ENCODE data around the gene PARK7. TPM values are rescaled to one million over a fixed set of nuclear protein-coding genes. Genes with fewer than 3 reads are reported as not detected.

Gene PARK7
- total RNA-seq, 4 donors from 2014 or later = 91.7 to 176 (median 166) TPM

DNA sequence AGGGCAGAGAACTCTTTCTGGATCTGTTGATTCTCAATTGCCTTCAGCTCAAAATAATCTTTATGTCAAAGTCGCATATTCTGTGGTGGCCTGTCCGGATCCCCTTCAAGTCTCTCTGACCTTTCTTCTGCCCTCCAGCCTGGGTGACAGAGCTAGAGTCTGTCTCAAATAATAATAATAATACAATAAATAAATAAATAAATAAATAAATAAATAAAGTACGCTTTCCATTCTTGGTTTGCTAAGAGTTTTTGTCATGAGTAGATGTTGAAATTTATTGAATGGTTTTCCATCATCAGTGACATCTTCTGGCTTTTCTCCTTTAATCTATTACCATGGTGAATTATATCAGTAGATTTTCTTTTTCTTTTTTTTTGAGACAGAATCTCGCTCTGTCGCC lies 33.9 kb downstream of the PARK7 start:
- no peaks in the 10 kb centered on the region for H3K36me3 ChIP-seq
- no peaks in the 10 kb centered on the region for H3K4me1 ChIP-seq
- intact Hi-C loops (cut with DNase I; ENCODE audit: low total_unique reads) = no loop called here
- no peak overlapping the region for H3K27ac ChIP-seq
- H3K9me3 ChIP-seq = no peaks in the 10 kb centered on the region
- no peak overlapping the region for H3K4me3 ChIP-seq
- TF ChIP-seq CTCF (IDR thresholded peaks at IDR 0.05) = no peak
- TF ChIP-seq POLR2A (IDR thresholded peaks at IDR 0.05) = no peak
- no peaks in the 10 kb centered on the region for H3K27me3 ChIP-seq
- DNase-seq = no peak

DNA sequence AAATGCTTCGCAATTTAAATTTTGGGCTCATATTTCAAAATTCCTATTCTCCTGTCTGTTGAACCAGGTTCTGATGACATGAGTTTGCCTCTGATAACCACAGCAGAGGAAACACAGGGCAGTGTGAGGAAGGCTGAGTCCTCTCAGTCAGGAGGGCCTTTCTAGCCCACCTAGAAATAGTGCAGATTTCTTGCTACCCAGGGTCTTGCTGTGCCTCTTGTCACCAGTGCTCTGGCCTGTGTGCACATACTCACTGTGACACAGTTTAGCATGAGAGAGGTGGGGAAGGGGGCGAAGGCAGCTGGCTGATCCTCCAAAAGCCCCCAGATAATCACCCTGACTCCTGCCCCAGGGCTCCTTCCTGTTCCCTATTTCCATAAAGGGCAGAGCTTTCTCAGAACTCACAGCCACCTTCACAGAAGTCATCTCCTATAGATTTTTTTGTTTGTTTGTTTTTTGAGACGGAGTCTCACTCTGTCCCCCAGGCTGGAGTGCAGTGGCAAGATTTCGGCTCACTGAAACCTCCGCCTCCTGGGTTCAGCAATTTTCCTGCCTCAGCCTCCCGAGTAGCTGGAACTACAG lies 40.9 kb downstream of the PARK7 start:
- Histone ChIP-seq H3K27ac (peak overlapping the region; percentile 37 to 64), H3K27me3 (no peaks in the 10 kb centered on the region), H3K4me1 (peaks cover 6% of the 10 kb centered on the region in 2 donors), H3K36me3 (no peaks in the 10 kb centered on the region), H3K4me3 (no peak overlapping the region), H3K9me3 (no peaks in the 10 kb centered on the region)
- intact Hi-C loops (cut with DNase I; ENCODE audit: low total_unique reads) = no loop called here
- TF ChIP-seq POLR2A (IDR thresholded peaks at IDR 0.05) = no peak
- TF ChIP-seq CTCF (IDR thresholded peaks at IDR 0.05) = no peak
- no peak for DNase-seq

DNA sequence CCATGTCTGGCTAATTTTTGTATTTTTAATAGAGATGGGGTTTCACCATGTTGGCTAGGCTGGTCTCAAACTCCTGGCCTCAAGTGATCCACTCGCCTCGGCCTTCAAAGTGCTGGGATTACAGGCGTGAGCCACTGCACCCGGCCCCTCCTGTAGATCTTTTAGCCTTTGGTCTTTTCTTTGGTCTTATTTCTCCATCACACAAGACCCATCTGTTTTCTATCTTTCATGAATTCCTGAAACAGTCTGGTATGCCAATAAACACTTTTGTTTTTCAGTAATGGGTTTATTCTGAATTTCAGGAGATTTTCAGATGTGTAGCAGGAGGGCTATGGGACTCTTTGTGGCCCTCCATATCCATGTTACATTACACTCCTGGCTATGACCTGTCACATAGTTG lies 41.4 kb downstream of the PARK7 start:
- TF ChIP-seq POLR2A (IDR thresholded peaks at IDR 0.05) (no peak), CTCF (IDR thresholded peaks at IDR 0.05) (no peak)
- intact Hi-C loops (cut with DNase I; ENCODE audit: low total_unique reads) = no loop called here
- no peak overlapping the region for H3K4me3 ChIP-seq
- no peaks in the 10 kb centered on the region for H3K9me3 ChIP-seq
- no peaks in the 10 kb centered on the region for H3K27me3 ChIP-seq
- H3K4me1 ChIP-seq = peaks cover 6% of the 10 kb centered on the region in 2 donors
- no peaks in the 10 kb centered on the region for H3K36me3 ChIP-seq
- H3K27ac ChIP-seq = peak overlapping the region; percentile 37 to 64
- no peak for DNase-seq

DNA sequence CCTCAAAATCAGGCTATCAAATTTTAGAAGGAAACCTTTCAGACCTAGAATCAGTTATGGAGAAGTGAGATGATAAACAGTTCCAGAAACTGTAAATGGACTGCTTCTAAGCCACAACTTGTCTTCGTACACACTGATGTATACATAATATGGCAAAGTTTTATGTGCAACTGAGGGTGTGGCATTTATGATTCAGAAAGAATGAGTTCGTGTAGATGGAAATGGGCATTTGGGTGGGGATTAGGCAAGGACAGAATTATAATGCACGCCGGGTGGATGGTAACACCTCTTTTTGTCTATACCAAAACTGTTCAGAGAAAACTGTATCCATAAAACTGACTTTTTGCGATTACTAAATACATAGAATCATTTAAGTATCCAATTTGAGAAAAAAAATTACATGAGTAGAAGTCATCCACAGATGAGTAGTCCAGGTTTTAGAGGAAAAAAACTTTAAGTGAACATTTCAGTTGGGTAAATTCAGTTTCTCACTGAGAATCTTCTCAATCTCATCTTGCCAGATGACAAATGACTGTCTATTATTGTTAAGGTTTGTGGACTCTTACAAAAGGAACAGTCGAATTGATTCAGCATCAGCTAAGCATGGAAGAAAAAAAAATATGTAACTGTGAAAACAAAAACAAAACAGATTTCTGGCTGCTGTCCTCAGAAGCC lies 42.1 kb downstream of the PARK7 start:
- Histone ChIP-seq H3K27me3 (no peaks in the 10 kb centered on the region), H3K4me1 (peaks cover 6% of the 10 kb centered on the region in 2 donors), H3K4me3 (no peak overlapping the region), H3K27ac (peak overlapping the region; percentile 78 to 79), H3K36me3 (no peaks in the 10 kb centered on the region), H3K9me3 (no peaks in the 10 kb centered on the region)
- TF ChIP-seq CTCF (IDR thresholded peaks at IDR 0.05) (no peak), POLR2A (IDR thresholded peaks at IDR 0.05) (no peak)
- no peak for DNase-seq
- intact Hi-C loops (cut with DNase I; ENCODE audit: low total_unique reads) = no loop called here

- TF ChIP-seq CTCF (IDR thresholded peaks at IDR 0.05) (no peak), POLR2A (IDR thresholded peaks at IDR 0.05) (no peak)
- intact Hi-C loops (cut with DNase I; ENCODE audit: low total_unique reads) = no loop called here
- no peaks in the 10 kb centered on the region for H3K9me3 ChIP-seq
- peaks cover 6% of the 10 kb centered on the region in 2 donors for H3K4me1 ChIP-seq
- DNase-seq = no peak
- H3K36me3 ChIP-seq = no peaks in the 10 kb centered on the region
- peak overlapping the region; percentile 78 to 79 for H3K27ac ChIP-seq
- H3K4me3 ChIP-seq = no peak overlapping the region
- no peaks in the 10 kb centered on the region for H3K27me3 ChIP-seq
Observed at GRCh38 chr1:8004113-8004802, 42.7 kb downstream of the PARK7 start.

Data from uterus (tissue), 4 donors.